C4-2B (cell line): ENCODE data around the gene PI16.

Source experiments
- ZFX ChIP-seq: fragments of 450-650 bp; IDR thresholded peaks from 2 replicates; pipeline ENCODE4 v1.6.1; 2017
- TF ChIP-seq, protein P1 (sequence below): fragments of 450-650 bp; conservative IDR thresholded peaks from 2 replicates; pipeline ENCODE4 v1.5.1; 2017; ENCODE audit warnings: mild to moderate bottlenecking

DNA sequence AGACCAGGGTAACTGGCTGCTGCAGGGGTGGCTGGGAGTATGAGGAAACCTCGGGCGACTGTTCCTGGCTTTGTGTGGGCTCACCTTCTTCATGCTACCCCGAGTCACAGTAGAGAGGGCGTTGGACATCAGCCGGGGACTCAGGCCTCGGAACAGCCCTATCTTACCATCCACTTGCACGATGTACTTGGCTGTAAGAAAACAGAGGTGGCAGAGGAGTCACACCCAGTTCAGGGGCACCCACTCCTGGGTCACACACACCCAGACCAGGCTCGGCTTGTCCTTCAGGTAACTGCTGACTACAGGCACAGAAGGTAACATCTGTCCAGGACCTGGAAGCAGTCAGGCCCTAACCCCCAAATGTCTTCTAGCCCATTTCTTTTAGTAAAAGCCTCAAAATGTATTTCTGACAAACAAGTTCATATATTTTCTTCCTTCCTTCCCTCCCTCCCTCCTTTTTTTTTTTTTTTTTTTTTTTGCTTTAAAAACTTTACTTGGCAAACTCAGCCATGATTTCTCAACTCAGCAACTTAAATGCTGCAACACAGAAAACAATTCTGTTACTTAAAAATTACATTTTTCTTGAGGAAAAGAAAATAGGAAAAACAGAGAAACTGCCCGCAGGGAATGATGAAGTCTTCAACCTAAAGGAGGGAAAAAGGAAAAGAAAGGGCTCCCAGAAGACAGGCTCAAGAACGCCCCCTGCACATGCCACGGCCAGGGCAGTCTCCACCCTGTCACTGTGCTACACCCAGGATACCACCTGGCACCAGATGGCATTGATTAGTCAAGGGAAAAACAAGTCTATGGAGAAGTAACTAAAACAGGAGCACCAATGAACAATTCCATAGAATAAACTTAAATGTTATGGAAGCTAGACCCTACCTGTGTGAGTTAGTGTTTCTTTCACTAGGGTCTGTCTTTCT is 24.1 kb downstream of the PI16 start:
- no peak for TF ChIP-seq ZFX
- TF ChIP-seq, protein P1, sequence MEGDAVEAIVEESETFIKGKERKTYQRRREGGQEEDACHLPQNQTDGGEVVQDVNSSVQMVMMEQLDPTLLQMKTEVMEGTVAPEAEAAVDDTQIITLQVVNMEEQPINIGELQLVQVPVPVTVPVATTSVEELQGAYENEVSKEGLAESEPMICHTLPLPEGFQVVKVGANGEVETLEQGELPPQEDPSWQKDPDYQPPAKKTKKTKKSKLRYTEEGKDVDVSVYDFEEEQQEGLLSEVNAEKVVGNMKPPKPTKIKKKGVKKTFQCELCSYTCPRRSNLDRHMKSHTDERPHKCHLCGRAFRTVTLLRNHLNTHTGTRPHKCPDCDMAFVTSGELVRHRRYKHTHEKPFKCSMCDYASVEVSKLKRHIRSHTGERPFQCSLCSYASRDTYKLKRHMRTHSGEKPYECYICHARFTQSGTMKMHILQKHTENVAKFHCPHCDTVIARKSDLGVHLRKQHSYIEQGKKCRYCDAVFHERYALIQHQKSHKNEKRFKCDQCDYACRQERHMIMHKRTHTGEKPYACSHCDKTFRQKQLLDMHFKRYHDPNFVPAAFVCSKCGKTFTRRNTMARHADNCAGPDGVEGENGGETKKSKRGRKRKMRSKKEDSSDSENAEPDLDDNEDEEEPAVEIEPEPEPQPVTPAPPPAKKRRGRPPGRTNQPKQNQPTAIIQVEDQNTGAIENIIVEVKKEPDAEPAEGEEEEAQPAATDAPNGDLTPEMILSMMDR, result no peak
